Smooth muscle cell (in vitro differentiated cells): ENCODE data around the gene ZNF480. TPM values are rescaled to one million over a fixed set of nuclear protein-coding genes. Genes with fewer than 3 reads are reported as not detected.
"Not testable (repeated sequence)": the region's sequence is repeated elsewhere in the genome, so short reads cannot be mapped to it uniquely, and the experiment has no call there.

Experiments
- DNase-seq: peaks from one replicate; lab custom pipeline; 2025; ENCODE audit not compliant: unreplicated experiment; lab: John Stamatoyannopoulos, UW
- H2AFZ ChIP-seq: fragments of 200-600 bp; sonication (generic); 2 replicates; pipeline ENCODE4 v1.6.0; 2016; ENCODE audit warnings: antibody characterized with exemption, low read depth, mild to moderate bottlenecking
- H3F3A ChIP-seq: fragments of 200-600 bp; sonication (generic); 2 replicates; pipeline ENCODE4 v1.6.0; 2017; ENCODE audit warnings: antibody characterized with exemption, low read depth
- H3K27ac ChIP-seq: fragments of 200-600 bp; sonication (generic); 2 replicates; pipeline ENCODE4 v1.5.1; 2016; ENCODE audit warnings: low read depth, mild to moderate bottlenecking
- H3K27me3 ChIP-seq: fragments of 200-600 bp; sonication (generic); 2 replicates; pipeline ENCODE4 v1.6.1; 2016; ENCODE audit warnings: low read depth, mild to moderate bottlenecking
- H3K36me3 ChIP-seq: fragments of 200-600 bp; sonication (generic); 2 replicates; pipeline ENCODE4 v1.5.1; 2016; ENCODE audit warnings: low read depth
- H3K4me1 ChIP-seq: fragments of 200-600 bp; sonication (generic); 2 replicates; pipeline ENCODE4 v1.5.1; 2016; ENCODE audit warnings: low read depth
- H3K4me2 ChIP-seq: fragments of 200-600 bp; sonication (generic); 2 replicates; pipeline ENCODE4 v1.6.0; 2016; ENCODE audit warnings: mild to moderate bottlenecking
- H3K4me3 ChIP-seq: fragments of 200-600 bp; sonication (generic); 2 replicates; pipeline ENCODE4 v1.5.1; 2016; ENCODE audit warnings: mild to moderate bottlenecking
- H3K79me2 ChIP-seq: fragments of 200-600 bp; sonication (generic); 2 replicates; pipeline ENCODE4 v1.6.0; 2016; ENCODE audit warnings: low read depth, mild to moderate bottlenecking
- H3K9ac ChIP-seq: fragments of 200-600 bp; sonication (generic); 2 replicates; pipeline ENCODE4 v1.6.0; 2016; ENCODE audit warnings: low read depth
- H3K9me3 ChIP-seq: fragments of 200-600 bp; sonication (generic); replicated peaks from 2 replicates; pipeline ENCODE4 v1.5.1; 2016; ENCODE audit warnings: low read depth
- H4K20me1 ChIP-seq: fragments of 200-600 bp; sonication (generic); 2 replicates; pipeline ENCODE4 v1.6.0; 2016; ENCODE audit warnings: low read depth
- WGBS: methylation state at CpG from one replicate; pipeline ENCODE4 v1.1.7; 2016; ENCODE audit warnings: low lambda C conversion rate; 5-methylcytosine and 5-hydroxymethylcytosine counted together
- polyA plus RNA-seq: library from polyadenylated mRNA; unstranded; fragments of >200 nt; fragmentation: Nextera tagmentation; extraction: Ambion mirVana; gene quantifications from 2 replicates; pipeline ENCODE4 v1.2.1, GENCODE V29; 2016
- total RNA-seq: library from RNA; depleted of rRNA; stranded (reverse); fragments of >200 nt; gene quantifications from 2 replicates; pipeline ENCODE4 v1.2.3, GENCODE V29; 2014
- TF ChIP-seq, protein P1 (sequence below): fragments of 200-600 bp; sonication (generic); IDR thresholded peaks from 2 replicates; pipeline ENCODE4 v1.5.1; 2017; ENCODE audit warnings: borderline replicate concordance, mild to moderate bottlenecking, antibody characterized with exemption; ENCODE audit not compliant: insufficient read depth, poor library complexity, severe bottlenecking

The ZNF480 gene
- total and polyA plus RNA-seq, 2 experiments from 2014 or later, result 7.5 to 11.0 TPM

DNA sequence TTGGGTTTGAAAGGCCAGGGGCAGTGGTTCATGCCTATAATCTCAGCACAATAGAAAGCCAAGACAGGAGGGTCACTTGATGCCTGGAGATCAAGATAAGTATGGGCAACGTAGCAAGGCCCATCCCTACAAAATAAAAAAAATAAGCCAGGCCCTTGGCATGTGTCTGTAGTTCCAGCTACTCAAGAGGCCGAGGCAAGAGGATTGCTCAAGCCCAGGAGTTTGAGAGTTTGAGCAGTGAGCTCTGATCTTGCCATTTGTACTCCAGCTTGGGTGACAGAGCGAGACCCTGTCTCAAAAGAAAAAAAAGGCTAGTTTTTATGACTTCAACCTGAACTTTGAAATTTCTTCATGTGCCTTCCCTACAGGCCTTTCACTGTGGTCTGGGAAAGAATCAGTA, 5.2 kb upstream of the ZNF480 start:
- no peak overlapping the region for H3K4me3 ChIP-seq
- peaks cover 3% of the 10 kb centered on the region for H3K9me3 ChIP-seq
- DNase-seq, result no peak
- no peak overlapping the region for H3K9ac ChIP-seq
- H3K4me2 ChIP-seq, result no peak overlapping the region
- no peak overlapping the region for H2AFZ ChIP-seq
- no peak overlapping the region for H3K27ac ChIP-seq
- H3K36me3 ChIP-seq, result peaks cover 13% of the 10 kb centered on the region
- H3F3A ChIP-seq, result peaks cover 16% of the 10 kb centered on the region
- H4K20me1 ChIP-seq, result no peaks in the 10 kb centered on the region
- H3K4me1 ChIP-seq, result no peaks in the 10 kb centered on the region
- H3K79me2 ChIP-seq, result peaks cover 2% of the 10 kb centered on the region
- 97% methylated on average over 3 of the region's 3 CpGs for WGBS
- H3K27me3 ChIP-seq, result no peaks in the 10 kb centered on the region
- TF ChIP-seq, protein P1, sequence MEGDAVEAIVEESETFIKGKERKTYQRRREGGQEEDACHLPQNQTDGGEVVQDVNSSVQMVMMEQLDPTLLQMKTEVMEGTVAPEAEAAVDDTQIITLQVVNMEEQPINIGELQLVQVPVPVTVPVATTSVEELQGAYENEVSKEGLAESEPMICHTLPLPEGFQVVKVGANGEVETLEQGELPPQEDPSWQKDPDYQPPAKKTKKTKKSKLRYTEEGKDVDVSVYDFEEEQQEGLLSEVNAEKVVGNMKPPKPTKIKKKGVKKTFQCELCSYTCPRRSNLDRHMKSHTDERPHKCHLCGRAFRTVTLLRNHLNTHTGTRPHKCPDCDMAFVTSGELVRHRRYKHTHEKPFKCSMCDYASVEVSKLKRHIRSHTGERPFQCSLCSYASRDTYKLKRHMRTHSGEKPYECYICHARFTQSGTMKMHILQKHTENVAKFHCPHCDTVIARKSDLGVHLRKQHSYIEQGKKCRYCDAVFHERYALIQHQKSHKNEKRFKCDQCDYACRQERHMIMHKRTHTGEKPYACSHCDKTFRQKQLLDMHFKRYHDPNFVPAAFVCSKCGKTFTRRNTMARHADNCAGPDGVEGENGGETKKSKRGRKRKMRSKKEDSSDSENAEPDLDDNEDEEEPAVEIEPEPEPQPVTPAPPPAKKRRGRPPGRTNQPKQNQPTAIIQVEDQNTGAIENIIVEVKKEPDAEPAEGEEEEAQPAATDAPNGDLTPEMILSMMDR, result no peak

DNA sequence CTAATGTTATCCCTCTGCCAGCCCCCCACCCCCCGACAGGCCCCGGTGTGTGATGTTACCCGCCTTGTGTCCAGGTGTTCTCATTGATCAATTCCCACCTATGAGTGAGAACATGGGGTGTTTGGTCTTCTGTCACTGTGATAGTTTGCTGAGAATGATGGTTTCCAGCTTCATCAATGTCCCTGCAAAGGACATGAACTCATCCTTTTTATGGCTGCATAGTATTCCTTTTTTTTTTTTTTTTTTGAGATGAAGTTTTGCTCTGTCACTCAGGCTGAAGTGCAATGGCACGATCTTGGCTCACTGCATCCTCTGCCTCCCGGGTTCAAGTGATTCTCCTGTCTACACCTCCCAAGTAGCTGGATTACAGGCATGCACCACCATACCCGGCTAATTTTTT, 4.0 kb upstream of the ZNF480 start:
- not testable (repeated sequence) for H3K4me3 ChIP-seq, H3K4me1 ChIP-seq, H3K27me3 ChIP-seq, H4K20me1 ChIP-seq, H3K4me2 ChIP-seq, H3K27ac ChIP-seq, H3K9ac ChIP-seq, H3K79me2 ChIP-seq, DNase-seq, H3K9me3 ChIP-seq, H2AFZ ChIP-seq
- peaks cover 16% of the 10 kb centered on the region for H3F3A ChIP-seq
- peaks cover 13% of the 10 kb centered on the region for H3K36me3 ChIP-seq
- 95% methylated on average over 6 of the region's 6 CpGs for WGBS

DNA sequence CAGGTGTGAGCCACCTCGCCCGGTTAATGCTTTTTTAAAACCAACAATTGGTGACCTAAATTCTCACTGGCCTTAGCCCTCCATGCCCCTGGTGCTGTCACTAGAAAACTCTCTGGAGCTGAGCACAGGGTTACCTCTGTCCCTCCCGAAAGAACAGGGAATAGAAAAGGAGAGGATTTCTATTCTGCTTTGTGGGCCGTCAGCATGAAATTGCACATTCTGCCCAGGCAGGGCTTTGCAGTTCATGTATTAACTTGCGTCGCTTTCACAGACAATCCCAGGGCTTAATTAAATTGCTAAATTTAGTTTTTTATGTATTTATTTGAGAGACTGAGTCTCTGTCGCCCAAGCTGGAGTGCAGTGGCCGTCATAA, 583 bp upstream of the ZNF480 start:
- WGBS, result 37% methylated on average over 8 of the region's 8 CpGs
- peaks cover 9% of the 10 kb centered on the region for H3F3A ChIP-seq
- H3K4me1 ChIP-seq, result no peaks in the 10 kb centered on the region

DNA sequence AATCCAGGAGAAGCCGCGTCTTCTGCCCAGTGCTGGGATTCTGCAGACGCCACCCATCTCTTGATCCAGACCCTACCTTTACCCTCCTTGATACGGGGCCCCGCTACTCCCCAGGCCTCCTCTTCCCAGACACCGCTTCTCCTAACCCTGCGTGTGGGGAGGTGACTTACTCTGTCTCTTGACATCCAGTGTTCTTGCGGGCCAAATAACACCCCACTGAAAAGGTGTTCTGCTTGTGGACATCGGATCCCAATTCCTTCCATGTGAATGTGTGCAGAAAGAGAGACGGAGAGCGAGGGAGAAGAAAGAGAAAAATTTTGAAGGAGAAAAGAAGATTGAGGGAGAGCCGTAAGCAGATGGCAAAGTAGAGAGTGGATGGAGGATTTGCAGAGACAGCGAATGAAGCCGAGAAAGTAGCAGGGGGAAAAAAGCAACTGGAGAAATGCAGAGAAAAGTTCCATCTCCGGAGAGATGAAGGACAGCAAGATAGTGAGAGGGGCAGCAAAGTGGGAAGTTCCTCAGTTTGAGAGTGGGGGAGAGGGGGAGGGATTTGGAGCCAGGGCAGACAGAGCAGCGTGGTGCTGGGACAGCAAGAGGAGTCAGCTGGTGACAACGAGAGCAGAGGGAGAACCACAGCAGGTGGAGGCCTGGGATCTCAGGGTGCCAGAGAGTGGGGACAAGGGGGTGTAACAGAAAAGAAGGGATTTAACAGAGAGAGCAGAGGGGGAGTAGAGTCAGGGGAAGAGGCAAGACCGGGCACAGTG, 814 bp downstream of the ZNF480 start:
- H2AFZ ChIP-seq, result peak overlapping the region; percentile 99
- TF ChIP-seq, protein P1, result no peak
- H3K4me2 ChIP-seq, result peak overlapping the region; percentile 97
- no peaks in the 10 kb centered on the region for H4K20me1 ChIP-seq
- peaks cover 6% of the 10 kb centered on the region for H3F3A ChIP-seq
- H3K36me3 ChIP-seq, result peaks cover 14% of the 10 kb centered on the region
- H3K4me1 ChIP-seq, result no peaks in the 10 kb centered on the region
- no peaks in the 10 kb centered on the region for H3K27me3 ChIP-seq
- H3K9ac ChIP-seq, result peak overlapping the region; percentile 92
- DNase-seq, result no peak
- H3K9me3 ChIP-seq, result no peaks in the 10 kb centered on the region
- peak overlapping the region; percentile 97 for H3K4me3 ChIP-seq
- WGBS, result 18% methylated on average over 18 of the region's 18 CpGs
- no peaks in the 10 kb centered on the region for H3K79me2 ChIP-seq
- peak overlapping the region; percentile 89 for H3K27ac ChIP-seq

More for the DNA sequence above, 583 bp upstream of the ZNF480 start:
- Histone ChIP-seq H3K27me3 (no peaks in the 10 kb centered on the region), H3K36me3 (peaks cover 5% of the 10 kb centered on the region), H3K27ac (peak overlapping the region; percentile 25), H3K9me3 (no peaks in the 10 kb centered on the region), H3K4me2 (peak overlapping the region; percentile 97), H3K9ac (no peak overlapping the region), H2AFZ (peak overlapping the region; percentile 17), H4K20me1 (no peaks in the 10 kb centered on the region), H3K79me2 (no peaks in the 10 kb centered on the region), H3K4me3 (peak overlapping the region; percentile 97)
- TF ChIP-seq, protein P1, result no peak
- no peak for DNase-seq
